ENCODE data around the gene EXOC3.

EXOC3 gene

DNA sequence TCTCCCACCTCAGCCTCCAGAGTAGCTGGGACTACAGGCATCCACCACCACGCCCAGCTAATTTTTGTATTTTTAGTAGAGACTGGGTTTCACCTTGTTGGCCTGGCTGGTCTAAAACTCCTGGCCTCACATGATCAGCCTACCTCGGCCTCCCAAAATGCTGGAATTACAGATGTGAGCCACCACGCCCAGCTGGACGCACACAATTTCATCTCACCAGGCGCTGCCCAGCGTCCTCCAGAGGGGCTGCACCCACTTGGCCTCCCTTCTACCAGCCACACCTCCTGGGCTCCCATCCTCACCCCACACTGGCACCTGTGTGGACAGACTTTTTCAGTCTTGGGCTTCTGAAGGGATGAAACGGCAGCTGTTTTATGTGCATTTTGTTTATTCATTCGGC, 3.8 kb upstream of the EXOC3 start:
- no peak overlapping the region for H3K27ac ChIP-seq
- no peak for TF ChIP-seq CTCF (conservative IDR thresholded peaks at IDR 0.05)

DNA sequence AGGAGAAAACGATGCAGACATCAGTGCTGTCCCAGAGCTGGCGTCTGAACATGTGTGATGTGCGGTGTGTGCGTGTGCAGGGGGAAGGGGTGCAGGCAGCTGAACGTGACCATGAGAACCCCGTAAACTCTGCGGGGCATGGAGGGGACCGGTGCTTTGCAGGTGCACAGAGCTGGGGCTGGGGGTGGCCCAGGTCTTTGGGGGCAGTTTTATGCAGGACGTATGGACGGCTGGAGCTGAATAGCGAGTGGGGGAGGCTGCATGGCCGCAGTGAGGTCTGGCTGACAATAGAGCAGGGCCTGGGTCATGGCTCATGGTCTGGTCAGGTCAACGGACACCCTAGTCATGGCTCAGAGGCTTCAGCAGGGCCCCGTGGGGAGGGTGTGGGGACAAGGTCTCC, 3.3 kb upstream of the EXOC3 start:
- no peak for TF ChIP-seq CTCF (conservative IDR thresholded peaks at IDR 0.05)
- no peak overlapping the region for H3K27ac ChIP-seq

DNA sequence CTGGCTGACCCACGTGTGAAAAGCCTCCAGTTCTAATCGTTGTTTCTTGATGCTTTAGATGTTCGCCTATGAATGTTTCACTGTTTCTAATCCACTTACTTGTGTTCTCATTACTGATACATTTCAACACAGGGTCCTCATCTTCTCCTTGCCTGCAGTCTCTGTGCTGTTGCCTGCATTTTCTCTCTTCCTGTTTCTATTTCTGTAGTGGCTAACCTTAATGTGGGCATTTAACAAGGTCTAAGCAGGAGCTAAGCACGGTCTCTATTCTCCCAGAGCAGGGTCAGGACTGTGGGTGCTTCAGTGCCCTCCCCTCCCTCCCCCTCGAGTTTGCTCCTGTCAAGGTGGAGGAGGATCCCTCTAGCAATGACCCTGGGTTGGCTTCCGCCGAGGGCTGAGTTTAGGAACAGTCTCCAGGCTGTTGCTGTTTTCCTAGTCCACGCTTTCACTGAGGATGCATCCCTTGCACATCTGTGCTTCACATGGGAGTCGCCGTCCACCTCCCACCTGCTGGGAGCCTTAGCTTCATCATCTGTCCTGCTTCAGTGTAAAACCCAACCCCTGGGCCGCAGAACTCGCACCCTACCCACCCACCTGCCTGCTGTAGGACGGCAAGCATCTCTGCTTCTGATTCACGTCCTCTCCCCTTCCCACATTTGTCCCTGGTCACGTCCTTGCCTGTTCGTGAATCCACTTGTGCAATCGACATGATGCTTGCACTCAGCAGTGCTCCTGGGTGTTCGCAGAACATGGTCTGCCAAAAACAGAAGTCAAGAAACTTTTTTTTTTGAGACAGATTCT, 2.4 kb upstream of the EXOC3 start:
- H3K27ac ChIP-seq: no peak overlapping the region
- no peak for TF ChIP-seq CTCF (conservative IDR thresholded peaks at IDR 0.05)

DNA sequence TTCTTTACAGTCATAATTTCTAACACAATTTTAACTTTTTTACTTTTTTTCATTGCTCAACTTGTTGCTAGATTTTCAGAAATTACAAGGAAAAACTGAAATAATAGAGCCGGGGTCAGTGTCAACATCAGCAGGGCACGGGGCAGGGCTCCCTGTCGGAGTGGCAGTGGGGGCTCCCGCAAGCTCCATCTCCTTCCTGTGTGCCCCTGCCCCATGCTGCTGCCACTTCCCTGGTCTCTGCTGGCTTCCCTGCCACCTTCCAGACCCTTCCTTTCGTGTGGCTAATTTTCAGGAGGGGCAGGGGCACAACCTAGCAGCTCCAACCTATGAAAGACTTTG, 1.0 kb upstream of the EXOC3 start:
- peak overlapping the region; percentile 83 for H3K27ac ChIP-seq
- no peak for TF ChIP-seq CTCF (conservative IDR thresholded peaks at IDR 0.05)

DNA sequence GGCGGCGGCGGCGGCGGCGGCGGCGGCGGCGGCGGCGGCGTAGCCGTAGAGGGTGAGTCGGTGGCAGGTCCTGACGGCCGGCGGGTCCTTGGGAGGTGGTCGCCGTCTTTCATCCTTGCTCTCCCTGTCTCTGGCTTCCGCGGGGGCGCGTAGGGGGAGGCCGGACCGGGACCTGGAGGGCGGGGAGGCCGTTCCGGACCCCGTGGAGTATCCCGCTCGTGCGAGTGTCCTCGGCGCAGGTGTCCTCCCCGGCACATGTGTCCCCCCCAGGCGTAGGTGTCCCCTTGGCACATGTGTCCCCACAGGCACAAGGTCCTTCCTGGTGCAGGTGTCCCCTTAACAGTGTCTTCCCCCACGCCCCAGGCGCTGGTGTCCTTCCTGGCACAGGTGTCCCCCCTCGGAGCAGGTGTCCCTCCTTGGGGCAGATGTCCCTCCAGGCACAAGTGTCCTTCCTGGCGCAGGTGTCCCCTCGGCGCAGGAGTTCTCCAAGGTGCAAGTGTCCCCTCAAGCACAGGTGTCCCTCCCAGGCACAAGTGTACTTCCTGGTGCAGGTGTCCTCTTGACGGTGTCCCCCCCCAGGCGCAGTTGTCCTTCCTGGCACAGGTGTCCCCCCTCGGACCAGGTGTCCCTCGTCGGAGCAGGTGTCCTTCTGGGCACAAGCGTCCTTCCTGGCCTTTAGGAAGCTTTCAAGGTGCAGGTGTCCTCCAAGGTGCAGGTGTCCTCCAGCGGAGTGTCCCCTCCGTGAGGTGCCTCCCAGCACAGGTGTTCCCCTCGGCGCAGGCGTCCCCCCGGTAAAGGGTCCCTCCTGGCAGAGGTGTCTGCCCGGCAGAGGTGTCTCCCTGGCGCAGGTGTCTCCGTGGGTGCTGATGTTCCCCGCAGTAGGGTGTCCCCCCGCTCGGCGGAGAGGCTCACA, 519 bp downstream of the EXOC3 start:
- no peak for TF ChIP-seq CTCF (conservative IDR thresholded peaks at IDR 0.05)
- peak overlapping the region; percentile 83 for H3K27ac ChIP-seq

DNA sequence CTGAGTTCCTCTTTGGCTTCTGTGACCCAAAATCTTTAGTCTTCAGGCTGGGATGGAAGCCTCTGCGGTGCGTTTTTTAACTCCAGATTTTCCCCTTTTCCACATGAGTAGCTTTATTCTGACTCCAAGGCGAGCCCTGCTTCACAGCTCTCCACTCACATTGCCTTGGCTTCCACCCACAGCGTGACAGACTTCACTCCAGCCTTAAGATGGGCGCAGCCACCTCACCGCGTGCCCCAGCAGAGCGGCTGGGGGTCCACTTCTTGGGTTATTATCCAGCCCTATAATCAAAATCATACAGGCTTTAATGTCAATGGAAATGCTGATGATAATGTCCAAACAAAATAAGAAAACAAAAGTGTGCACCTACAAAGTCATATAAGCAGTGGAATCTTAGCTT, 1.2 kb downstream of the EXOC3 start:
- TF ChIP-seq CTCF (conservative IDR thresholded peaks at IDR 0.05): no peak
- peak overlapping the region; percentile 83; the same call in 1 of the 2 replicates for H3K27ac ChIP-seq

DNA sequence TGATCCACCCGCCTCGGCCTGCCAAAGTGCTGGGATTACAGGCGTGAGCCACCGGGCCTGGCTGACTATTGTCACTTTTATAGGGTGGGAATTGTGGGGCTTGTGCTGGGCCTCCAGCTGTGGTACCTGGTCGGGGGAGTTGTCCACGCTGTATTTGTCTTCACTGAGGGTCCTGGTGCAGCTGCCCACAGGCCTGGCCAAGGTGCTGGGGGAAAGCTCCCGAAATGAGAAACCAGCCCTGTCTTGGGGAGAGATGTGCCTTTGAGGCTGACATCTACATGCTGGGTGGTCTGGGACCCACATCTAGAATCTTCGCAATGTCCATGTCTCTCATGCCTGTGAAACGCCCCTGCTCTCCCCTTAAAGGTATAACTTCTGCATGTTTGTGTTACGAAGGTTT, 2.6 kb downstream of the EXOC3 start:
- no peak for TF ChIP-seq CTCF (conservative IDR thresholded peaks at IDR 0.05)
- no peak overlapping the region for H3K27ac ChIP-seq

All from VCaP (cell line).